IMR-90 (cell line): ENCODE data around the gene CTCFL. TPM values are rescaled to one million over a fixed set of nuclear protein-coding genes. Genes with fewer than 3 reads are reported as not detected.

ENCODE experiments used
- ATAC-seq: fragments of 200-7000 bp; cut with Tn5 transposase; 2 replicates; pipeline ENCODE4 v1.9.1; 2020; ENCODE audit warnings: low read depth, mild to moderate bottlenecking, moderate library complexity
- BruUV-seq: library from RNA; stranded (reverse); fragments of 400-500 nt; replicated peaks from 2 replicates; lab custom pipeline; 2021; lab: Mats Ljungman, UMichigan
- CTCF ChIA-PET: fragments of 300-600 bp; formaldehyde crosslinking; extraction: SDS; loops from one replicate; lab custom pipeline; 2021; ENCODE audit warnings: antibody characterized with exemption; lab: Yijun Ruan, JAX
- POLR2A ChIA-PET: fragments of 300-600 bp; sonication (Branson Sonifier 250); formaldehyde crosslinking; loops from one replicate; lab custom pipeline; 2022; ENCODE audit warnings: antibody characterized with exemption; ENCODE audit not compliant: unreplicated experiment; lab: Charles Lee
- DNase-seq: peaks from one replicate; pipeline ENCODE4 v3.0.0; 2013
- H2AFZ ChIP-seq: replicated peaks from 2 replicates; pipeline ENCODE3; 2013; ENCODE audit warnings: low read length, mild to moderate bottlenecking; ENCODE audit not compliant: poor library complexity
- H2AK5ac ChIP-seq: 2 replicates; pipeline ENCODE4 v1.6.1; 2013; ENCODE audit warnings: low read depth, low read length, inconsistent platforms
- H2AK9ac ChIP-seq: replicated peaks from 2 replicates; pipeline ENCODE3; 2013; ENCODE audit warnings: mild to moderate bottlenecking, low read depth, low read length, moderate library complexity; ENCODE audit not compliant: poor library complexity
- H2BK120ac ChIP-seq: 2 replicates; pipeline ENCODE4 v1.6.1; 2013; ENCODE audit warnings: low read depth, low read length, inconsistent platforms
- H2BK15ac ChIP-seq: 3 replicates; pipeline ENCODE4 v1.6.1; 2013; ENCODE audit warnings: low read depth, low read length, inconsistent platforms
- H2BK20ac ChIP-seq: 2 replicates; pipeline ENCODE4 v1.6.1; 2013; ENCODE audit warnings: low read depth, mild to moderate bottlenecking, inconsistent platforms, low read length, moderate library complexity
- H2BK5ac ChIP-seq: 2 replicates; pipeline ENCODE4 v1.6.1; 2013; ENCODE audit warnings: mild to moderate bottlenecking, low read depth, low read length, inconsistent platforms; ENCODE audit not compliant: poor library complexity, severe bottlenecking
- H3K14ac ChIP-seq: replicated peaks from 2 replicates; pipeline ENCODE4 v1.6.1; 2013; ENCODE audit warnings: low read depth, low read length, inconsistent platforms
- H3K18ac ChIP-seq: 2 replicates; pipeline ENCODE4 v1.6.1; 2013; ENCODE audit warnings: low read depth, low read length, control low read depth
- H3K23ac ChIP-seq: 2 replicates; pipeline ENCODE4 v1.6.1; 2013; ENCODE audit warnings: low read depth, low read length, inconsistent platforms
- H3K27ac ChIP-seq: 2 replicates; pipeline ENCODE4 v1.5.1; 2013; ENCODE audit warnings: mild to moderate bottlenecking, control low read depth, low read length; ENCODE audit not compliant: insufficient read depth
- H3K27me3 ChIP-seq: 2 replicates; pipeline ENCODE4 v1.6.1; 2013; ENCODE audit warnings: low read length; ENCODE audit not compliant: control insufficient read depth, insufficient read depth
- H3K36me3 ChIP-seq: 2 replicates; pipeline ENCODE4 v1.6.1; 2013; ENCODE audit warnings: low read length, mixed read lengths; ENCODE audit not compliant: control insufficient read depth, insufficient read depth
- H3K4ac ChIP-seq: 2 replicates; pipeline ENCODE4 v1.6.1; 2013; ENCODE audit warnings: low read depth, low read length, inconsistent platforms
- H3K4me1 ChIP-seq: 2 replicates; pipeline ENCODE4 v1.6.1; 2013; ENCODE audit warnings: low read length, mixed read lengths; ENCODE audit not compliant: control insufficient read depth, insufficient read depth
- H3K4me2 ChIP-seq: 2 replicates; pipeline ENCODE4 v1.6.1; 2013; ENCODE audit warnings: low read depth, mild to moderate bottlenecking, control low read depth, low read length, moderate library complexity
- H3K4me3 ChIP-seq: 2 replicates; pipeline ENCODE4 v1.5.1; 2013; ENCODE audit warnings: low read depth, mild to moderate bottlenecking, control low read depth, low read length, moderate library complexity; ENCODE audit not compliant: insufficient read depth
- H3K56ac ChIP-seq: 2 replicates; pipeline ENCODE4 v1.6.1; 2013; ENCODE audit warnings: low read length, inconsistent platforms; ENCODE audit not compliant: insufficient read depth; ENCODE audit errors: extremely low read depth
- H3K79me1 ChIP-seq, 2 experiments: 2 replicates each; pipeline ENCODE4 v1.6.1; 2013; ENCODE audit warnings: low read length in 2 of 2, inconsistent platforms in 1 of 2, low read depth in 1 of 2
- H3K9ac ChIP-seq: 2 replicates; pipeline ENCODE4 v1.6.1; 2013; ENCODE audit warnings: low read depth, low read length, control low read depth
- H3K9me1 ChIP-seq: 2 replicates; pipeline ENCODE4 v1.6.1; 2013; ENCODE audit warnings: low read length, inconsistent platforms; ENCODE audit not compliant: insufficient read depth
- H3K9me3 ChIP-seq: 2 replicates; pipeline ENCODE4 v1.6.1; 2013; ENCODE audit warnings: low read length; ENCODE audit not compliant: control insufficient read depth, insufficient read depth
- H4K20me1 ChIP-seq: 2 replicates; pipeline ENCODE4 v1.6.1; 2013; ENCODE audit warnings: low read length, inconsistent platforms; ENCODE audit not compliant: insufficient read depth
- H4K5ac ChIP-seq: 2 replicates; pipeline ENCODE4 v1.6.1; 2013; ENCODE audit warnings: mild to moderate bottlenecking, low read depth, low read length, control low read depth
- H4K8ac ChIP-seq, 2 experiments: 2 replicates each; pipeline ENCODE4 v1.6.1; 2013; ENCODE audit warnings: low read depth in 2 of 2, low read length in 2 of 2, control low read depth in 1 of 2, inconsistent platforms in 1 of 2
- H4K91ac ChIP-seq: 2 replicates; pipeline ENCODE4 v1.6.1; 2013; ENCODE audit warnings: low read depth, low read length, inconsistent platforms; ENCODE audit not compliant: insufficient read depth
- BHLHE40 ChIP-seq: fragments of 150-350 bp; IDR thresholded peaks from 2 replicates; pipeline ENCODE4 v1.6.1; 2016; ENCODE audit warnings: mild to moderate bottlenecking, low read depth, low read length
- CEBPB ChIP-seq: IDR thresholded peaks from 2 replicates; pipeline ENCODE4 v1.6.1; 2012; ENCODE audit warnings: low read depth, low read length, improper control_type of control experiment
- CHD1 ChIP-seq: IDR thresholded peaks from 2 replicates; pipeline ENCODE4 v1.6.1; 2012; ENCODE audit warnings: low read depth, low read length, improper control_type of control experiment
- CTCF ChIP-seq: conservative IDR thresholded peaks from 2 replicates; pipeline ENCODE4 v1.5.1; 2012; ENCODE audit warnings: mild to moderate bottlenecking, low read depth, low read length, improper control_type of control experiment
- ELK1 ChIP-seq: fragments of 150-350 bp; IDR thresholded peaks from 2 replicates; pipeline ENCODE4 v1.6.1; 2016; ENCODE audit warnings: low read depth, mild to moderate bottlenecking, low read length, moderate library complexity, borderline replicate concordance
- FOS ChIP-seq: fragments of 150-350 bp; IDR thresholded peaks from 2 replicates; pipeline ENCODE4 v1.6.1; 2016; ENCODE audit warnings: low read depth, low read length
- MAFK ChIP-seq: IDR thresholded peaks from 2 replicates; pipeline ENCODE4 v1.6.1; 2012; ENCODE audit warnings: low read depth, low read length, improper control_type of control experiment
- MAZ ChIP-seq: IDR thresholded peaks from 2 replicates; pipeline ENCODE4 v1.6.1; 2012; ENCODE audit warnings: low read depth, mild to moderate bottlenecking, low read length, improper control_type of control experiment, moderate library complexity, borderline replicate concordance
- MXI1 ChIP-seq: IDR thresholded peaks from 2 replicates; pipeline ENCODE4 v1.6.1; 2012; ENCODE audit warnings: low read depth, mild to moderate bottlenecking, low read length, moderate library complexity, borderline replicate concordance
- NFE2L2 ChIP-seq: fragments of 150-350 bp; IDR thresholded peaks from 2 replicates; pipeline ENCODE4 v1.6.1; 2016; ENCODE audit warnings: low read depth, mild to moderate bottlenecking, low read length
- POLR2A ChIP-seq: IDR thresholded peaks from 2 replicates; pipeline ENCODE4 v1.6.1; 2012; ENCODE audit warnings: mild to moderate bottlenecking, low read depth, low read length
- RAD21 ChIP-seq: IDR thresholded peaks from 2 replicates; pipeline ENCODE4 v1.6.1; 2012; ENCODE audit warnings: low read length, improper control_type of control experiment
- RCOR1 ChIP-seq: IDR thresholded peaks from 2 replicates; pipeline ENCODE4 v1.6.1; 2012; ENCODE audit warnings: mild to moderate bottlenecking, low read length, improper control_type of control experiment; ENCODE audit not compliant: insufficient replicate concordance
- RFX5 ChIP-seq: IDR thresholded peaks from 2 replicates; pipeline ENCODE4 v1.8.0; 2012; ENCODE audit warnings: low read depth, mild to moderate bottlenecking, low read length, moderate library complexity
- SMC3 ChIP-seq: fragments of 150-350 bp; IDR thresholded peaks from 2 replicates; pipeline ENCODE4 v1.6.1; 2016; ENCODE audit warnings: low read depth, mild to moderate bottlenecking, antibody characterized with exemption, low read length, moderate library complexity
- WGBS, 2 experiments: methylation state at CpG; one replicate each; pipeline versions ENCODE4 v1.1.5 to v1.1.7; 2013; ENCODE audit warnings: missing lambda C conversion rate in 2 of 2; ENCODE audit not compliant: insufficient read length in 1 of 2; ENCODE audit errors: extremely low coverage in 2 of 2; 5-methylcytosine and 5-hydroxymethylcytosine counted together
- dilution Hi-C: fragments of 300-500 bp; cut with HindIII; formaldehyde crosslinking; loops from one replicate; pipeline ENCODE4 v1.14.3; 2018; ENCODE audit warnings: low sequenced_read_pairs; ENCODE audit not compliant: unreplicated experiment
- in situ Hi-C: fragments of 300-500 bp; cut with MboI; formaldehyde crosslinking; loops from 3 replicates; pipeline ENCODE4 v1.14.3; 2019; ENCODE audit warnings: low sequenced_read_pairs, inconsistent platforms, mixed read lengths
- intact Hi-C: fragments of 100-400 bp; cut with micrococcal nuclease; formaldehyde crosslinking; loops from 2 replicates; pipeline ENCODE4 v1.10.0; 2022
- polyA plus RNA-seq, 3 experiments: library from polyadenylated mRNA; depleted of rRNA; stranded (reverse); fragments of >200 nt; gene quantifications; 2 replicates each; pipeline ENCODE4 v1.2.3, GENCODE V29; 2012; ENCODE audit warnings: low replicate concordance in 1 of 3
- total RNA-seq: library from RNA; depleted of rRNA; stranded (reverse); fragments of >200 nt; gene quantifications from 2 replicates; pipeline ENCODE4 v1.2.3, GENCODE V29; 2012
- TF ChIP-seq, protein P1 (sequence below): fragments of 150-350 bp; IDR thresholded peaks from 2 replicates; pipeline ENCODE4 v1.6.1; 2017; ENCODE audit warnings: mild to moderate bottlenecking, antibody characterized with exemption, low read length, low read depth

CTCFL gene
- total and polyA plus RNA-seq, 2 of the 4 experiments (the other 2 are of a cell fraction), result not detected

DNA sequence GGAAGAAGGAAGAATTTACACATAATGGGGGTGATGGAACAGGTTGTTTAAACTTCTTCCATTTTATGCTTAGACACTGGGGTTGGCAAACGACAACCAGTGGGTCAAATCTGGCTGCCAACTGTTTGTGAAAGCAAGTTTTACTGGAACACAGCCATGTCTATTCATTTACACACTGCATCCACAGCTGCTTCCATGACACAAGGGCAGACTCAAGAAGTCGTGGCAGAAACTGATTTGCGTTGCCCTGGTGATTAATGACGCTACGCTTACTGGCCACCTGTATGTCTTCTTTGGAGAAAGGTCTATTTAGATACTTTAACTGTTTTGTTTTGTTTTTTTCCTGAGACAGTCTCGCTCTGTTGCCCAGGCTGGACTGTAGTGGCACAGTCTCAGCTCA lies 19.0 kb downstream of the CTCFL start:
- H2AK9ac ChIP-seq, result no peak overlapping the region
- H3K4me2 ChIP-seq, result no peak overlapping the region
- H2AK5ac ChIP-seq, result no peak overlapping the region
- H3K9ac ChIP-seq, result no peak overlapping the region
- H3K18ac ChIP-seq, result no peak overlapping the region
- no peak for ATAC-seq
- H3K27ac ChIP-seq, result no peak overlapping the region
- no peak overlapping the region for H3K4me3 ChIP-seq
- no peak for DNase-seq
- TF ChIP-seq CEBPB, result no peak
- TF ChIP-seq, protein P1, sequence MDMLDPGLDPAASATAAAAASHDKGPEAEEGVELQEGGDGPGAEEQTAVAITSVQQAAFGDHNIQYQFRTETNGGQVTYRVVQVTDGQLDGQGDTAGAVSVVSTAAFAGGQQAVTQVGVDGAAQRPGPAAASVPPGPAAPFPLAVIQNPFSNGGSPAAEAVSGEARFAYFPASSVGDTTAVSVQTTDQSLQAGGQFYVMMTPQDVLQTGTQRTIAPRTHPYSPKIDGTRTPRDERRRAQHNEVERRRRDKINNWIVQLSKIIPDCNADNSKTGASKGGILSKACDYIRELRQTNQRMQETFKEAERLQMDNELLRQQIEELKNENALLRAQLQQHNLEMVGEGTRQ, result no peak
- no peak for TF ChIP-seq CTCF
- TF ChIP-seq RAD21, result no peak
- no peak for TF ChIP-seq CHD1
- TF ChIP-seq SMC3, result no peak
- no peak for TF ChIP-seq RFX5
- TF ChIP-seq FOS, result no peak
- TF ChIP-seq POLR2A, result no peak
- TF ChIP-seq BHLHE40, result no peak
- no peak for TF ChIP-seq MAZ
- TF ChIP-seq MAFK, result no peak
- no peak for TF ChIP-seq NFE2L2
- no peak for TF ChIP-seq MXI1
- TF ChIP-seq RCOR1, result no peak
- no peak for TF ChIP-seq ELK1
- H3K27me3 ChIP-seq, result peaks cover 9% of the 10 kb centered on the region
- H4K20me1 ChIP-seq, result no peaks in the 10 kb centered on the region
- WGBS, 2 experiments, result no CpG with 5 or more reads among the region's 6 CpGs
- no peak overlapping the region for H2AFZ ChIP-seq
- no peaks in the 10 kb centered on the region for H3K79me1 ChIP-seq
- dilution Hi-C loops (no loop called here), in situ Hi-C loops (no loop called here), intact Hi-C loops (no loop called here)
- POLR2A ChIA-PET, result no interaction called here
- no peak overlapping the region for H4K8ac ChIP-seq
- H3K56ac ChIP-seq, result no peak overlapping the region
- H2BK5ac ChIP-seq, result no peak overlapping the region
- no peaks in the 10 kb centered on the region for H3K36me3 ChIP-seq
- no peak overlapping the region for H3K23ac ChIP-seq
- no TSS peak for BruUV-seq
- no peak overlapping the region for H2BK15ac ChIP-seq
- H2BK20ac ChIP-seq, result no peak overlapping the region
- H3K9me1 ChIP-seq, result no peaks in the 10 kb centered on the region
- no peak overlapping the region for H4K5ac ChIP-seq
- no peak overlapping the region for H4K91ac ChIP-seq
- CTCF ChIA-PET, result interaction anchor here (0.6 kb wide), 1 partner anchor 837 kb away, joined by 3 read pairs; no protein-coding TSS in a partner anchor
- no peak overlapping the region for H3K14ac ChIP-seq
- H3K9me3 ChIP-seq, result no peaks in the 10 kb centered on the region
- no peak overlapping the region for H2BK120ac ChIP-seq
- H3K4me1 ChIP-seq, result no peaks in the 10 kb centered on the region; the same call in 1 of the 2 replicates
- H3K4ac ChIP-seq, result no peak overlapping the region
